Measurements from ENCODE around the gene WDR18.

WDR18 gene

GRCh38 chr19:984165-984967 lies at the start of gene WDR18:
Gene WDR18, plus strand, starts transcription at chr19:984345. Its CDS starts 9 bp downstream, at chr19:984354.
- DNase-seq = peak; percentile 92

- DNase-seq = peak; percentile 96
Measured at GRCh38 chr19:934865-935479, 49.2 kb upstream of the WDR18 start.

GRCh38 chr19:936175-936546 lies 48.0 kb upstream of the WDR18 start:
- DNase-seq = no peak

GRCh38 chr19:937259-937694 lies 46.9 kb upstream of the WDR18 start:
- DNase-seq = peak; percentile 39

- no peak for DNase-seq
Measured at GRCh38 chr19:938233-938923, 45.8 kb upstream of the WDR18 start.

GRCh38 chr19:939439-939838 lies 44.7 kb upstream of the WDR18 start:
- no peak for DNase-seq

- no peak for DNase-seq
Measured at GRCh38 chr19:939922-940321, 44.2 kb upstream of the WDR18 start.

- peak; percentile 78 for DNase-seq
Measured at GRCh38 chr19:940591-941291, 43.4 kb upstream of the WDR18 start.

- DNase-seq = no peak
Measured at GRCh38 chr19:941292-942132, 42.6 kb upstream of the WDR18 start.

- DNase-seq = no peak
Measured at GRCh38 chr19:942133-942645, 42.0 kb upstream of the WDR18 start.

- DNase-seq = no peak
Measured at GRCh38 chr19:943551-944170, 40.5 kb upstream of the WDR18 start.

- DNase-seq = no peak
Measured at GRCh38 chr19:944171-944567, 40.0 kb upstream of the WDR18 start.

- no peak for DNase-seq
Measured at GRCh38 chr19:944663-945241, 39.4 kb upstream of the WDR18 start.

GRCh38 chr19:945401-946252 lies 38.5 kb upstream of the WDR18 start:
- no peak for DNase-seq

- DNase-seq = no peak
Measured at GRCh38 chr19:947090-947706, 36.9 kb upstream of the WDR18 start.

- no peak for DNase-seq
Measured at GRCh38 chr19:947707-948539, 36.2 kb upstream of the WDR18 start.

GRCh38 chr19:948842-949496 lies 35.2 kb upstream of the WDR18 start:
- DNase-seq = no peak

GRCh38 chr19:950352-951066 lies 33.6 kb upstream of the WDR18 start:
- DNase-seq = no peak
